SK-N-SH (cell line): ENCODE data around the gene TMEM256. TPM values are rescaled to one million over a fixed set of nuclear protein-coding genes. Genes with fewer than 3 reads are reported as not detected.

Source experiments
- CTCF ChIA-PET: fragments of 300-600, 350-600 bp; formaldehyde crosslinking; extraction: SDS; loops from one replicate; lab custom pipeline; 2021; lab: Yijun Ruan, JAX
- POLR2A ChIA-PET: fragments of 350-600 bp; sonication (Branson Sonifier 250); formaldehyde crosslinking; extraction: SDS; loops from one replicate; lab custom pipeline; 2020; ENCODE audit warnings: antibody characterized with exemption, inconsistent platforms; lab: Yijun Ruan, JAX
- DNase-seq: peaks from one replicate; pipeline ENCODE4 v3.0.0; 2012
- H2AFZ ChIP-seq: fragments of 200-600 bp; sonication (generic); 2 replicates; pipeline ENCODE4 v1.8.1; 2016; ENCODE audit warnings: antibody characterized with exemption, mild to moderate bottlenecking, low read depth
- H3F3A ChIP-seq: fragments of 200-600 bp; sonication (generic); replicated peaks from 2 replicates; pipeline ENCODE3; 2016; ENCODE audit warnings: antibody characterized with exemption, mild to moderate bottlenecking; ENCODE audit not compliant: insufficient read depth
- H3K27ac ChIP-seq, 2 experiments: fragments of 200-500 bp in 1 of 2; fragments of 200-600 bp in 1 of 2; sonication (Bioruptor generic) in 1 of 2; sonication (generic), shearing (Covaris generic) in 1 of 2; 2 replicates each; pipeline versions ENCODE4 v1.5.1 to v1.6.1; 2014 to 2016; ENCODE audit warnings: low read depth in 2 of 2, inconsistent platforms in 1 of 2, low read length in 1 of 2, mild to moderate bottlenecking in 1 of 2, mixed read lengths in 1 of 2
- H3K27me3 ChIP-seq: fragments of 200-600 bp; sonication (generic), shearing (Covaris generic); 2 replicates; pipeline ENCODE4 v1.6.1; 2016; ENCODE audit warnings: mixed run types; ENCODE audit not compliant: insufficient read depth
- H3K36me3 ChIP-seq, 2 experiments: fragments of 200-500 bp in 1 of 2; fragments of 200-600 bp in 1 of 2; sonication (Bioruptor generic) in 1 of 2; sonication (generic) in 1 of 2; replicated peaks in 1 of 2; 2 replicates each; pipeline versions ENCODE3 to v1.5.1; 2014 to 2016; ENCODE audit warnings: low read length in 1 of 2, mild to moderate bottlenecking in 1 of 2; ENCODE audit not compliant: insufficient read depth in 2 of 2, control insufficient read depth in 1 of 2
- H3K4me1 ChIP-seq, 2 experiments: fragments of 200-500 bp in 1 of 2; fragments of 200-600 bp in 1 of 2; sonication (Bioruptor generic) in 1 of 2; sonication (generic), shearing (Covaris generic) in 1 of 2; 2 replicates each; pipeline versions ENCODE4 v1.5.1 to v1.6.1; 2014 to 2016; ENCODE audit warnings: low read depth in 1 of 2, low read length in 1 of 2, mixed run types in 1 of 2; ENCODE audit not compliant: insufficient read depth in 2 of 2, control insufficient read depth in 1 of 2
- H3K4me2 ChIP-seq: fragments of 200-600 bp; sonication (generic), shearing (Covaris generic); 2 replicates; pipeline ENCODE4 v1.6.1; 2017; ENCODE audit warnings: mixed run types
- H3K4me3 ChIP-seq, 2 experiments: fragments of 200-500 bp in 1 of 2; fragments of 200-600 bp in 1 of 2; sonication (Bioruptor generic) in 1 of 2; sonication (generic), shearing (Covaris generic) in 1 of 2; 2 replicates each; pipeline versions ENCODE4 v1.5.1 to v1.8.1; 2014 to 2016; ENCODE audit warnings: low read depth in 2 of 2, inconsistent platforms in 1 of 2, low read length in 1 of 2, mild to moderate bottlenecking in 1 of 2, mixed read lengths in 1 of 2, moderate library complexity in 1 of 2
- H3K79me2 ChIP-seq: fragments of 200-600 bp; sonication (generic); 2 replicates; pipeline ENCODE4 v1.8.1; 2017; ENCODE audit warnings: mild to moderate bottlenecking; ENCODE audit not compliant: insufficient read depth
- H3K9ac ChIP-seq: fragments of 200-600 bp; sonication (generic); 2 replicates; pipeline ENCODE4 v1.6.1; 2017; ENCODE audit warnings: mixed run types
- H3K9me2 ChIP-seq: fragments of 200-600 bp; sonication (generic); 2 replicates; pipeline ENCODE4 v1.6.1; 2017; ENCODE audit warnings: mixed run types
- H3K9me3 ChIP-seq: fragments of 200-600 bp; sonication (generic); 2 replicates; pipeline ENCODE4 v1.6.1; 2017; ENCODE audit warnings: mixed run types, mild to moderate bottlenecking, moderate library complexity
- H4K20me1 ChIP-seq: fragments of 200-600 bp; sonication (generic); 2 replicates; pipeline ENCODE4 v1.6.1; 2017; ENCODE audit warnings: mild to moderate bottlenecking, mixed run types; ENCODE audit not compliant: insufficient read depth
- FOSL2 ChIP-seq: IDR thresholded peaks from 2 replicates; pipeline ENCODE4 v1.4.0; 2012; ENCODE audit warnings: low read depth, mild to moderate bottlenecking, moderate library complexity, borderline replicate concordance
- FOXM1 ChIP-seq: IDR thresholded peaks from 2 replicates; pipeline ENCODE4 v1.4.0; 2012; ENCODE audit warnings: low read depth, mild to moderate bottlenecking
- GABPA ChIP-seq: IDR thresholded peaks from 2 replicates; pipeline ENCODE4 v1.4.0; 2012; ENCODE audit warnings: low read depth, mild to moderate bottlenecking
- GATA2 ChIP-seq: sonication (generic); formaldehyde crosslinking; IDR thresholded peaks from 2 replicates; pipeline ENCODE4 v1.5.0; 2020; ENCODE audit warnings: mild to moderate bottlenecking, missing genetic modification reagents
- JUND ChIP-seq: IDR thresholded peaks from 2 replicates; pipeline ENCODE4 v1.4.0; 2012
- MEF2A ChIP-seq: IDR thresholded peaks from 2 replicates; pipeline ENCODE4 v1.4.0; 2012; ENCODE audit warnings: low read depth, borderline replicate concordance
- MXI1 ChIP-seq: IDR thresholded peaks from 2 replicates; pipeline ENCODE4 v1.6.1; 2012; ENCODE audit warnings: mild to moderate bottlenecking, low read depth, low read length, improper control_type of control experiment
- NFIC ChIP-seq: IDR thresholded peaks from 2 replicates; pipeline ENCODE4 v1.4.0; 2012; ENCODE audit warnings: borderline replicate concordance
- RAD21 ChIP-seq: IDR thresholded peaks from 2 replicates; pipeline ENCODE4 v1.6.1; 2012; ENCODE audit warnings: mild to moderate bottlenecking, low read length
- RCOR1 ChIP-seq: fragments of 150-350 bp; IDR thresholded peaks from 2 replicates; pipeline ENCODE4 v1.6.1; 2017; ENCODE audit warnings: antibody characterized with exemption, low read length
- RFX5 ChIP-seq: IDR thresholded peaks from 2 replicates; pipeline ENCODE4 v1.6.1; 2012; ENCODE audit warnings: mild to moderate bottlenecking, improper control_type of control experiment, low read length
- RXRA ChIP-seq: IDR thresholded peaks from 2 replicates; pipeline ENCODE4 v1.4.0; 2012; ENCODE audit warnings: low read depth, mild to moderate bottlenecking, borderline replicate concordance
- SIN3A ChIP-seq: IDR thresholded peaks from 2 replicates; pipeline ENCODE4 v1.6.1; 2012; ENCODE audit warnings: low read depth, mild to moderate bottlenecking, low read length, moderate library complexity, borderline replicate concordance
- SMC3 ChIP-seq: IDR thresholded peaks from 2 replicates; pipeline ENCODE4 v1.6.1; 2012; ENCODE audit warnings: low read depth, low read length, improper control_type of control experiment
- TAF1 ChIP-seq: IDR thresholded peaks from 2 replicates; pipeline ENCODE4 v1.6.1; 2012; ENCODE audit warnings: low read depth, mild to moderate bottlenecking, low read length, moderate library complexity, borderline replicate concordance
- TCF12 ChIP-seq: IDR thresholded peaks from 2 replicates; pipeline ENCODE4 v1.4.0; 2012
- YY1 ChIP-seq: IDR thresholded peaks from 2 replicates; pipeline ENCODE4 v1.4.0; 2012; ENCODE audit warnings: low read depth, mild to moderate bottlenecking
- WGBS: methylation state at CpG from one replicate; pipeline ENCODE4 v1.1.6; 2017; ENCODE audit warnings: low lambda C conversion rate; 5-methylcytosine and 5-hydroxymethylcytosine counted together
- polyA plus RNA-seq, 3 experiments: library from polyadenylated mRNA; depleted of rRNA; stranded (reverse); fragments of >200 nt; gene quantifications; 2 replicates each; pipeline ENCODE4 v1.2.3, GENCODE V29; 2012
- TF ChIP-seq, protein P1 (sequence below): IDR thresholded peaks from 2 replicates; pipeline ENCODE4 v1.4.0; 2012; ENCODE audit warnings: low read depth
- TF ChIP-seq, protein P2 (sequence below): IDR thresholded peaks from 2 replicates; pipeline ENCODE4 v1.4.0; 2012; ENCODE audit warnings: low read depth, borderline replicate concordance
- TF ChIP-seq, protein P3 (sequence below): fragments of 150-350 bp; IDR thresholded peaks from 2 replicates; pipeline ENCODE4 v1.6.1; 2016; ENCODE audit warnings: mild to moderate bottlenecking, low read depth, low read length
- TF ChIP-seq, protein P4 (sequence below): fragments of 200-600 bp; sonication (generic); IDR thresholded peaks from 2 replicates; pipeline ENCODE4 v1.6.1; 2017; ENCODE audit warnings: antibody characterized with exemption, mild to moderate bottlenecking, moderate library complexity

TMEM256 gene
- polyA plus RNA-seq, 1 of the 3 experiments (the other 2 are of a cell fraction), result 213 TPM

DNA sequence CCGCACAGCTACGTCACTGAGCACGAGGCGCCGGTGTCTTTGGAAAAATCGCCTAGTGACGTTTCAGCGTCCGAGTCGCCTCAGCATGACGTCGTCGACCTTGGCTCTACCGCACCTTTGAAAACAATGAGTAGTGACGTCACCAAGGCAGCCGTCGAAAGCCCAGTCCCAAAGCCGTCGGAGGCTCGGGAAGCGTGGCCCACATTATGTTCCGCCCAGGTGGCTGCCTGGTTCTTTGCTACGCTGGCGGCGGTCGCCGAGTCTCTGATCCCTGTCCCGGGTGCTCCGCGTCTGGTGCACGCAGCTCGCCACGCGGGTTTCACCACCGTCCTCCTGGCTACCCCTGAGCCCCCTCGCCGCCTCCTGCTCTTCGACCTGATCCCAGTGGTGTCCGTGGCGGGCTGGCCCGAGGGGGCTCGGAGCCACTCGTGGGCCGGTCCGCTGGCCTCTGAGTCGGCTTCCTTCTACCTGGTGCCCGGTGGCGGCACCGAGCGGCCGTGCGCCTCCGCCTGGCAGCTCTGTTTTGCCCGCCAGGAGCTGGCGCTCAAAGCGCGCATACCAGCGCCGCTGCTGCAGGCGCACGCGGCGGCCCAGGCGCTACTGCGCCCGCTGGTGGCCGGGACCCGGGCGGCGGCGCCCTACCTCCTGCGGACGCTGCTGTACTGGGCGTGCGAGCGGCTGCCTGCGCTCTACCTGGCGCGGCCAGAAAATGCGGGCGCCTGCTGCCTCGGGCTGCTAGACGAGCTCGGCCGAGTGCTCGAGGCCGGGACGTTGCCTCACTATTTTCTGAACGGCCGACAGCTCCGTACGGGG is 32.9 kb upstream of the TMEM256 start:
- Histone ChIP-seq H3K9me2 (no peaks in the 10 kb centered on the region), H3K79me2 (peaks cover 7% of the 10 kb centered on the region; the same call in 1 of the 2 replicates), H3K9me3 (no peaks in the 10 kb centered on the region), H3K9ac (no peak overlapping the region), H3K27me3 (no peaks in the 10 kb centered on the region)
- peak; percentile 80 for DNase-seq
- TF ChIP-seq GABPA, result no peak
- TF ChIP-seq RXRA, result no peak
- no peak for TF ChIP-seq TCF12
- TF ChIP-seq, protein P1, sequence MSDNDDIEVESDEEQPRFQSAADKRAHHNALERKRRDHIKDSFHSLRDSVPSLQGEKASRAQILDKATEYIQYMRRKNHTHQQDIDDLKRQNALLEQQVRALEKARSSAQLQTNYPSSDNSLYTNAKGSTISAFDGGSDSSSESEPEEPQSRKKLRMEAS, result peak; percentile 34; the same call in 1 of the 2 replicates
- no peak for TF ChIP-seq TAF1
- TF ChIP-seq MXI1, result peak; percentile 54
- no peak for TF ChIP-seq NFIC
- TF ChIP-seq MEF2A, result no peak
- no peak for TF ChIP-seq RCOR1
- TF ChIP-seq, protein P2, sequence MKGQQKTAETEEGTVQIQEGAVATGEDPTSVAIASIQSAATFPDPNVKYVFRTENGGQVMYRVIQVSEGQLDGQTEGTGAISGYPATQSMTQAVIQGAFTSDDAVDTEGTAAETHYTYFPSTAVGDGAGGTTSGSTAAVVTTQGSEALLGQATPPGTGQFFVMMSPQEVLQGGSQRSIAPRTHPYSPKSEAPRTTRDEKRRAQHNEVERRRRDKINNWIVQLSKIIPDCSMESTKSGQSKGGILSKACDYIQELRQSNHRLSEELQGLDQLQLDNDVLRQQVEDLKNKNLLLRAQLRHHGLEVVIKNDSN, result no peak
- TF ChIP-seq, protein P3, sequence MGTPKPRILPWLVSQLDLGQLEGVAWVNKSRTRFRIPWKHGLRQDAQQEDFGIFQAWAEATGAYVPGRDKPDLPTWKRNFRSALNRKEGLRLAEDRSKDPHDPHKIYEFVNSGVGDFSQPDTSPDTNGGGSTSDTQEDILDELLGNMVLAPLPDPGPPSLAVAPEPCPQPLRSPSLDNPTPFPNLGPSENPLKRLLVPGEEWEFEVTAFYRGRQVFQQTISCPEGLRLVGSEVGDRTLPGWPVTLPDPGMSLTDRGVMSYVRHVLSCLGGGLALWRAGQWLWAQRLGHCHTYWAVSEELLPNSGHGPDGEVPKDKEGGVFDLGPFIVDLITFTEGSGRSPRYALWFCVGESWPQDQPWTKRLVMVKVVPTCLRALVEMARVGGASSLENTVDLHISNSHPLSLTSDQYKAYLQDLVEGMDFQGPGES, result no peak
- TF ChIP-seq SMC3, result peak; percentile 53; the same call in 1 of the 2 replicates
- no peak for TF ChIP-seq RFX5
- no peak for TF ChIP-seq GATA2 (CRISPR knock-in tag)
- TF ChIP-seq RAD21, result peak; percentile 63
- TF ChIP-seq FOSL2, result no peak
- TF ChIP-seq YY1, result no peak
- no peak for TF ChIP-seq FOXM1
- peak; percentile 23; the same call in 1 of the 2 replicates for TF ChIP-seq SIN3A
- no peak for TF ChIP-seq JUND
- TF ChIP-seq, protein P4, sequence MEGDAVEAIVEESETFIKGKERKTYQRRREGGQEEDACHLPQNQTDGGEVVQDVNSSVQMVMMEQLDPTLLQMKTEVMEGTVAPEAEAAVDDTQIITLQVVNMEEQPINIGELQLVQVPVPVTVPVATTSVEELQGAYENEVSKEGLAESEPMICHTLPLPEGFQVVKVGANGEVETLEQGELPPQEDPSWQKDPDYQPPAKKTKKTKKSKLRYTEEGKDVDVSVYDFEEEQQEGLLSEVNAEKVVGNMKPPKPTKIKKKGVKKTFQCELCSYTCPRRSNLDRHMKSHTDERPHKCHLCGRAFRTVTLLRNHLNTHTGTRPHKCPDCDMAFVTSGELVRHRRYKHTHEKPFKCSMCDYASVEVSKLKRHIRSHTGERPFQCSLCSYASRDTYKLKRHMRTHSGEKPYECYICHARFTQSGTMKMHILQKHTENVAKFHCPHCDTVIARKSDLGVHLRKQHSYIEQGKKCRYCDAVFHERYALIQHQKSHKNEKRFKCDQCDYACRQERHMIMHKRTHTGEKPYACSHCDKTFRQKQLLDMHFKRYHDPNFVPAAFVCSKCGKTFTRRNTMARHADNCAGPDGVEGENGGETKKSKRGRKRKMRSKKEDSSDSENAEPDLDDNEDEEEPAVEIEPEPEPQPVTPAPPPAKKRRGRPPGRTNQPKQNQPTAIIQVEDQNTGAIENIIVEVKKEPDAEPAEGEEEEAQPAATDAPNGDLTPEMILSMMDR, result peak; percentile 51
- TF ChIP-seq, all 33 proteins: peak for 6
- Histone ChIP-seq H3K4me1 (peaks cover 0 to 27% of the 10 kb centered on the region in 2 experiments; a peak in 1 of 4 replicates), H2AFZ (no peak overlapping the region), H3K4me3 (peak overlapping the region; percentile 23 to 86; a peak in 2 of 4 replicates), H3K36me3 (peaks cover 0 to 4% of the 10 kb centered on the region in 2 experiments), H3F3A (peaks cover 14% of the 10 kb centered on the region), H3K4me2 (peak overlapping the region; percentile 91), H3K27ac (no peak overlapping the region), H4K20me1 (no peaks in the 10 kb centered on the region)
- 60% methylated on average over 33 of the region's 92 CpGs for WGBS
- ChIA-PET CTCF (interaction anchor here (0.6 to 3.9 kb wide), 38 partner anchors 9 to 702 kb away, joined by 3 to 27 read pairs (median 4); partner anchors contain the start of genes ACAP1, CHRNB1, NLGN2 and POLR2A), POLR2A (interaction anchor here (1.0 to 1.9 kb wide), 4 partner anchors 33 to 80 kb away, joined by 3 to 11 read pairs (median 4); partner anchors contain the start of genes POLR2A and TMEM256)
